MM.1S (cell line): ENCODE data around the gene BCAS2.

Experiments
- DNase-seq: peaks from one replicate; pipeline ENCODE4 v3.0.0-alpha.2; 2015
- H2AFZ ChIP-seq: fragments of 300-600 bp; sonication (generic); 2 replicates; pipeline ENCODE4 v1.6.0; 2016; ENCODE audit warnings: antibody characterized with exemption, low read length
- H3F3A ChIP-seq: fragments of 300-600 bp; sonication (generic); 2 replicates; pipeline ENCODE4 v1.6.1; 2016; ENCODE audit warnings: mild to moderate bottlenecking, antibody characterized with exemption, low read length, moderate library complexity, mixed read lengths; ENCODE audit not compliant: insufficient read depth
- H3K27ac ChIP-seq: fragments of 300-600 bp; sonication (generic); 2 replicates; pipeline ENCODE4 v1.5.1; 2016; ENCODE audit warnings: mild to moderate bottlenecking, low read length
- H3K27me3 ChIP-seq: fragments of 300-600 bp; sonication (generic); replicated peaks from 2 replicates; pipeline ENCODE4 v1.6.0; 2016; ENCODE audit warnings: low read length; ENCODE audit not compliant: insufficient read depth
- H3K36me3 ChIP-seq: fragments of 300-600 bp; sonication (generic); replicated peaks from 2 replicates; pipeline ENCODE4 v1.6.1; 2016; ENCODE audit warnings: mild to moderate bottlenecking, low read length, mixed read lengths; ENCODE audit not compliant: insufficient read depth
- H3K4me1 ChIP-seq: fragments of 300-600 bp; sonication (generic); 2 replicates; pipeline ENCODE4 v1.6.1; 2016; ENCODE audit warnings: low read length, mixed read lengths
- H3K4me2 ChIP-seq: fragments of 300-600 bp; sonication (generic); 2 replicates; pipeline ENCODE4 v1.6.0; 2016; ENCODE audit warnings: low read depth, low read length
- H3K4me3 ChIP-seq: fragments of 300-600 bp; sonication (generic); 2 replicates; pipeline ENCODE4 v1.5.1; 2016; ENCODE audit warnings: low read length, mixed read lengths
- H3K79me2 ChIP-seq: fragments of 300-600 bp; sonication (generic); 2 replicates; pipeline ENCODE4 v1.6.1; 2016; ENCODE audit warnings: mixed run types, low read length, mixed read lengths
- H3K9ac ChIP-seq: fragments of 300-600 bp; sonication (generic); 2 replicates; pipeline ENCODE4 v1.6.1; 2016; ENCODE audit warnings: low read length, mixed read lengths
- H3K9me2 ChIP-seq: fragments of 300-600 bp; sonication (generic); replicated peaks from 2 replicates; pipeline ENCODE4 v1.6.1; 2016; ENCODE audit warnings: mild to moderate bottlenecking, low read length, mixed read lengths; ENCODE audit not compliant: insufficient read depth
- H3K9me3 ChIP-seq: fragments of 300-600 bp; sonication (generic); replicated peaks from 2 replicates; pipeline ENCODE4 v1.6.1; 2016; ENCODE audit warnings: mild to moderate bottlenecking, low read length, mixed read lengths; ENCODE audit not compliant: insufficient read depth
- H4K20me1 ChIP-seq: fragments of 300-600 bp; sonication (generic); 2 replicates; pipeline ENCODE4 v1.6.1; 2016; ENCODE audit warnings: mild to moderate bottlenecking, low read length, moderate library complexity, mixed read lengths; ENCODE audit not compliant: insufficient read depth
- CTCF ChIP-seq: fragments of 300-600 bp; sonication (generic); IDR thresholded peaks from 2 replicates; pipeline ENCODE4 v1.5.1; 2016; ENCODE audit warnings: antibody characterized with exemption, low read length, mixed read lengths
- EZH2 ChIP-seq: fragments of 300-600 bp; sonication (generic); optimal IDR thresholded peaks from 2 replicates; pipeline ENCODE3; 2017; ENCODE audit warnings: low read depth, mild to moderate bottlenecking, antibody characterized with exemption, low read length, mixed read lengths
- EZH2phosphoT487 ChIP-seq: fragments of 300-600 bp; sonication (generic); IDR thresholded peaks from 2 replicates; pipeline ENCODE4 v1.6.1; 2018; ENCODE audit warnings: antibody characterized with exemption, low read length

The BCAS2 gene

GRCh38 chr1:114581335-114582287 lies at the start of gene BCAS2:
Gene BCAS2 (minus strand): TSS chr1:114581615. CDS start chr1:114581591, 24 bp downstream.
- peak; percentile 93 for DNase-seq
- TF ChIP-seq CTCF (no peak), EZH2phosphoT487 (no peak), EZH2 (no peak)
- Histone ChIP-seq H3K36me3 (no peaks in the 10 kb centered on the region; the same call in 1 of the 2 replicates), H3K9ac (peak within 1 kb of the TSS; percentile 89), H3F3A (no peaks in the 10 kb centered on the region), H3K27me3 (no peaks in the 10 kb centered on the region), H3K9me3 (no peaks in the 10 kb centered on the region), H3K9me2 (no peaks in the 10 kb centered on the region), H3K27ac (peak within 1 kb of the TSS; percentile 72; the same call in 1 of the 2 replicates), H4K20me1 (no peaks in the 10 kb centered on the region), H3K4me3 (peak within 1 kb of the TSS; percentile 76), H3K79me2 (peaks cover 28% of the 10 kb centered on the region), H3K4me2 (peak within 1 kb of the TSS; percentile 86), H3K4me1 (no peaks in the 10 kb centered on the region), H2AFZ (peak within 1 kb of the TSS; percentile 45; the same call in 1 of the 2 replicates)

- Histone ChIP-seq H3K36me3 (no peaks in the 10 kb centered on the region), H3F3A (no peaks in the 10 kb centered on the region), H3K9ac (no peak overlapping the region), H3K27ac (no peak overlapping the region), H3K4me1 (no peaks in the 10 kb centered on the region), H3K4me2 (no peak overlapping the region), H4K20me1 (no peaks in the 10 kb centered on the region), H3K4me3 (no peak overlapping the region), H3K9me2 (no peaks in the 10 kb centered on the region), H3K27me3 (no peaks in the 10 kb centered on the region), H3K79me2 (no peaks in the 10 kb centered on the region), H3K9me3 (no peaks in the 10 kb centered on the region), H2AFZ (no peak overlapping the region)
- TF ChIP-seq CTCF (no peak), EZH2 (no peak), EZH2phosphoT487 (no peak)
- DNase-seq: no peak
These were observed 45.7 kb upstream of the BCAS2 start for GRCh38 chr1:114627107-114627506.

- H3K4me1 ChIP-seq: no peaks in the 10 kb centered on the region
- TF ChIP-seq EZH2phosphoT487: no peak
- no peak for TF ChIP-seq CTCF
- no peak overlapping the region for H3K4me3 ChIP-seq
- no peaks in the 10 kb centered on the region for H3K9me2 ChIP-seq
- no peak overlapping the region for H3K9ac ChIP-seq
- H3K9me3 ChIP-seq: no peaks in the 10 kb centered on the region
- H3K79me2 ChIP-seq: no peaks in the 10 kb centered on the region
- no peak for DNase-seq
- H3K36me3 ChIP-seq: no peaks in the 10 kb centered on the region
- no peaks in the 10 kb centered on the region for H3K27me3 ChIP-seq
- no peak overlapping the region for H3K4me2 ChIP-seq
- no peaks in the 10 kb centered on the region for H3F3A ChIP-seq
- no peaks in the 10 kb centered on the region for H4K20me1 ChIP-seq
- no peak overlapping the region for H2AFZ ChIP-seq
- H3K27ac ChIP-seq: no peak overlapping the region
These were observed 41.9 kb upstream of the BCAS2 start for GRCh38 chr1:114623364-114623763.
